Choroid plexus epithelial cell (primary cell): ENCODE data around the gene MIF.

Experiments used
- DNase-seq: peaks from one replicate; pipeline ENCODE4 v3.0.0-alpha.2; 2010; ENCODE audit warnings: low read depth
- H3K4me3 ChIP-seq: 2 replicates; pipeline ENCODE4 v1.5.1; 2011; ENCODE audit warnings: low read depth, mild to moderate bottlenecking, control low read depth, low read length, moderate library complexity
- CTCF ChIP-seq: conservative IDR thresholded peaks from 2 replicates; pipeline ENCODE4 v1.5.1; 2011; ENCODE audit warnings: low read depth, mild to moderate bottlenecking, control low read depth, inconsistent platforms, low read length, moderate library complexity

Gene MIF

DNA sequence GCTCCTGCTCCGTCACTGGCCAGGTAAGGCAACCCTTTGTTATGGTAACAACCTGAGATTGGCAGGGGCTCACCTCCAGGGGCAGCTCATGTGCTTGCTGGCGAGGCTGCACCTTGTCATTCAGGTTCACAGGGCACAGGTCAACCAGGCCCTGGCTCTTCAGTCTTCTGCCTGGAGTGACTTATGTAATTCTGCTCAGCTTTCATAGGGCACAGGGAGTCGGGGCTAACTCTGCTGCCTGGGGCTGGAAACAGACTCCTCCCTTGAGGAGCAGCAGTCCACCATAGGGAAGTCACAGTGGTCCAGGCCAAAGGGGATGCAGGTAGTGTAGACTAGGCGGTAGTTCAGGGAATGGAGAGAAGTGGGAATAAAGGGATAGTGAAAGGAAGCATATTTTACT, 1.5 kb upstream of the MIF start:
- no peak overlapping the region for H3K4me3 ChIP-seq
- no peak for DNase-seq
- no peak for TF ChIP-seq CTCF

DNA sequence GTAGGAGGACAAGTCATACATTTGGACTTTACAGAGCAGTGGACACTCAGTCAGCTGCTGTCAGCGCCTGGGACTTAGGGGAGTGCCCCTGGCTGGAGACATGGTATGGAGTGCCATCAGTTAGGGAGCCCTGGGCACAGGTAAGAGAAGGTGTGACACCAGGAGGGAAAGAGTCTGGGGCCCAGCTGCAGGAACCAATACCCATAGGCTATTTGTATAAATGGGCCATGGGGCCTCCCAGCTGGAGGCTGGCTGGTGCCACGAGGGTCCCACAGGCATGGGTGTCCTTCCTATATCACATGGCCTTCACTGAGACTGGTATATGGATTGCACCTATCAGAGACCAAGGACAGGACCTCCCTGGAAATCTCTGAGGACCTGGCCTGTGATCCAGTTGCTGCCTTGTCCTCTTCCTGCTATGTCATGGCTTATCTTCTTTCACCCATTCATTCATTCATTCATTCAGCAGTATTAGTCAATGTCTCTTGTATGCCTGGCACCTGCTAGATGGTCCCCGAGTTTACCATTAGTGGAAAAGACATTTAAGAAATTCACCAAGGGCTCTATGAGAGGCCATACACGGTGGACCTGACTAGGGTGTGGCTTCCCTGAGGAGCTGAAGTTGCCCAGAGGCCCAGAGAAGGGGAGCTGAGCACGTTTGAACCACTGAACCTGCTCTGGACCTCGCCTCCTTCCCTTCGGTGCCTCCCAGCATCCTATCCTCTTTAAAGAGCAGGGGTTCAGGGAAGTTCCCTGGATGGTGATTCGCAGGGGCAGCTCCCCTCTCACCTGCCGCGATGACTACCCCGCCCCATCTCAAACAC, 850 bp upstream of the MIF start:
- no peak for TF ChIP-seq CTCF
- no peak for DNase-seq
- peak overlapping the region; percentile 92 for H3K4me3 ChIP-seq

- peak; percentile 94 for DNase-seq
- peak overlapping the region; percentile 92 for H3K4me3 ChIP-seq
- peak; percentile 39 for TF ChIP-seq CTCF
Measured at GRCh38 chr22:23894710-23895598, 771 bp downstream of the MIF start.

GRCh38 chr22:23895599-23896144, 1.5 kb downstream of the MIF start:
- TF ChIP-seq CTCF = no peak
- DNase-seq = no peak
- H3K4me3 ChIP-seq = peak overlapping the region; percentile 92

DNA sequence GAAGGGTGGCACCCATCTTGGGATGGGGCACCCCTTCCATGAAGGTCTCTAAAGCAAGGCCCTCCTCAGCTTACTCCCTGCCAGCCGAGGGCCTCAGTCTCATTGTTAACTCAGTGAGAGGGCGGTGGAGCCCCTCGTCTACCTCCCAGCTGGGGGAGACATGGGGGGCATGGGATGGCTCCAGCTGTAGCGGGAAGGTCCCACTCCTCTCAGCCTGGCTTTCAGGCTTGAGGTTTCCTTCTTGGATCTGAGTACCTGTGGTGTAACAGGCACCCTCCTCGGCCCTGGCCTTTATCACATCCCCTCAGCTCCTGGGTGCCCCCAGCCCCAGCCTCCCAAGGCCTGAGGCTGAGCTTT, 2.0 kb downstream of the MIF start:
- no peak for DNase-seq
- no peak for TF ChIP-seq CTCF
- peak overlapping the region; percentile 92 for H3K4me3 ChIP-seq

DNA sequence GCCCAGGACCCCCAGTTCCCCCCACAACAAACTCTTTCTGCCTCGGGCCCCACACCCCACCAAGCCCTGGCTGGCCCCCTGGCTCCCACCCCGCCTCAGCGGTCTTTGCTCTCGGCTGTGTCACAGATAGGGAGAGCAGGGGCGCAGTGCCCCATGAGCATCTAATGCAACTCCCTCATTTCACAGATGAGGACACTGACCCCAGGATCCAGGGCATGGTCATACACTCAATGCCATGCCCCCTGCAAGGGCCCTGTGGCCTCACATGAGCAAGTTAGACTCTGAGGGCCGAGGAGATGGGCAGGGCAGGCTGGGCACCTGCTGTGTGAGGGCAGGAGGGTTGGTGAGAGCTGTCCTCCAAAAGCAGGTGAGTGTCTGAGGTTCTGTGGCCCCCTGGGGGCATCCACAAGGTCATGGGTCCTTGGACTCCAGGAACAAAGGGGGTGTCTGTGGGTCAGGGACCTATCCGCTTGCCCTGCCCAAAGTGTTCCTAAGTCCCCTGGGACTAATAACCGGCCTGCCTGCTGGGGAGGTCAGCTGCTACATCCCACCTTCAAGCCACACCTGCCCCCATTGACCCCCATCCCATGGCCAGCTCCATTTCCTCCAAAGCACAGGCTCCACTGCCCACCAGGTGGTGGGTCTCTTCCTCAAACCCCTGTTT, 2.5 kb downstream of the MIF start:
- no peak for TF ChIP-seq CTCF
- no peak for DNase-seq
- H3K4me3 ChIP-seq = no peak overlapping the region
